Measurements from ENCODE around the gene GNGT1.

GNGT1 gene

DNA sequence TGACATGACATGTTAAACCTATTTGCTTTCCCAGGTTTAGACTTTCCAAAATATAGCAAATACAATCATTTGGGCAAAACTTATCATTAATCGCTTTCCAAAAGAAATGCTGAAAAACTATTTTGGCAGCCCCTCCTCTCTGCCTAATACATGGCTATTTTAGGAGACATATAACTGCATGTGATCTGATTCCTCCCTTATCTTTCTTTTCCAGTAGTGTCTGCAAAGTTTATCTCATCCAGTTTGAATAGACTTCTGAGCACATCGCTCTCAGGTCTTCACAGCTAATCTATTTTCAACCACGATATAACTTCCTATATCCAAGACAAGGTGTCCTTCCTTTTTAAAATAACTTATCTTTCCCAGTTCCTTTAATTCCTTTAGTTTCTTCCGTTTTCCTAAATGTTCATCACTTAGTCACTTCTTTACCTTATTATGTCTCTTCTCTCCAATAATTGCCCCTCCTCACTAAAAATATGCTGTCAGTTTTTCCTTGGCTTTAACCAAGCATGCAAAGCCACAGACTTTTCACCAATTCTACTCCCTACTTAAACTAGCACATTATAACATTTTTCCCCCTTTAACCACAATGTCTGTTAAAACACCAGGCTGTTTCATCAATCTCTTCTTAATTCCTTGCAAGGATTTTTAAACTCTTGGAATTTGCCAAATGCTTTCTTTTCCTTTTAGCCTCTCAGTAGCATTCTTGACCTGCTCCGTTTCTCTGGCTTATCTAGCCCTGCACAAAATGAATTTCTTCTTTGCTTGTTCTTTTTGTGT lies 39.6 kb downstream of the GNGT1 start:
- POLR2A ChIA-PET: no interaction called here
- TF ChIP-seq, protein P1, sequence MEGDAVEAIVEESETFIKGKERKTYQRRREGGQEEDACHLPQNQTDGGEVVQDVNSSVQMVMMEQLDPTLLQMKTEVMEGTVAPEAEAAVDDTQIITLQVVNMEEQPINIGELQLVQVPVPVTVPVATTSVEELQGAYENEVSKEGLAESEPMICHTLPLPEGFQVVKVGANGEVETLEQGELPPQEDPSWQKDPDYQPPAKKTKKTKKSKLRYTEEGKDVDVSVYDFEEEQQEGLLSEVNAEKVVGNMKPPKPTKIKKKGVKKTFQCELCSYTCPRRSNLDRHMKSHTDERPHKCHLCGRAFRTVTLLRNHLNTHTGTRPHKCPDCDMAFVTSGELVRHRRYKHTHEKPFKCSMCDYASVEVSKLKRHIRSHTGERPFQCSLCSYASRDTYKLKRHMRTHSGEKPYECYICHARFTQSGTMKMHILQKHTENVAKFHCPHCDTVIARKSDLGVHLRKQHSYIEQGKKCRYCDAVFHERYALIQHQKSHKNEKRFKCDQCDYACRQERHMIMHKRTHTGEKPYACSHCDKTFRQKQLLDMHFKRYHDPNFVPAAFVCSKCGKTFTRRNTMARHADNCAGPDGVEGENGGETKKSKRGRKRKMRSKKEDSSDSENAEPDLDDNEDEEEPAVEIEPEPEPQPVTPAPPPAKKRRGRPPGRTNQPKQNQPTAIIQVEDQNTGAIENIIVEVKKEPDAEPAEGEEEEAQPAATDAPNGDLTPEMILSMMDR (IDR thresholded peaks at IDR 0.05; ENCODE audit: control extremely low read depth, extremely low read depth, low read depth, missing control alignments): no peak
- no peak for DNase-seq (ENCODE audit: extremely low spot score)
- CTCF ChIA-PET: interaction anchor here (1.0 to 1.7 kb wide), 3 partner anchors 8 to 14 kb away, joined by 3 to 4 read pairs (median 3); no protein-coding TSS in a partner anchor

DNA sequence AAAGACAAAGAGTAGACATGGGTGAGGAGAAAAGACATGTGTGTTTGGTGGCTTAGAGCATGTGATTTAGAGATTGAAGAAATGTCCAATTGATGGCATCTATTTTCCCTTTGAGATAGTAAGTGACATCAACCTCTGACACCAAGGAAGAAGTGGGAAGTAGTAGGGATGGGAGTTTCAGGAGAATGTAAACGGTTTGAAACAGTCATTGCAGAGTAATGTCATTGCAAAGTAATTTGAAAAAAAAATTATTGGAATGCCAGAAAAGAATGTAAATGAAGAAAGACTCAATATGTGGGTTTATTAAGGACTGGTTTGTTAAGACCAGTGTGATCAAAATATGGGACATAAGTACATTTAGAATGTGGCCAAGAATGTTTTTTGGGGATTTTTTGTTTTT lies 41.7 kb downstream of the GNGT1 start:
- POLR2A ChIA-PET: no interaction called here
- CTCF ChIA-PET: interaction anchor here (0.9 to 1.7 kb wide), 4 partner anchors 10 to 46 kb away, joined by 3 to 5 read pairs (median 3); no protein-coding TSS in a partner anchor
- TF ChIP-seq, protein P1 (IDR thresholded peaks at IDR 0.05; ENCODE audit: control extremely low read depth, extremely low read depth, low read depth, missing control alignments): no peak
- DNase-seq (ENCODE audit: extremely low spot score): no peak

DNA sequence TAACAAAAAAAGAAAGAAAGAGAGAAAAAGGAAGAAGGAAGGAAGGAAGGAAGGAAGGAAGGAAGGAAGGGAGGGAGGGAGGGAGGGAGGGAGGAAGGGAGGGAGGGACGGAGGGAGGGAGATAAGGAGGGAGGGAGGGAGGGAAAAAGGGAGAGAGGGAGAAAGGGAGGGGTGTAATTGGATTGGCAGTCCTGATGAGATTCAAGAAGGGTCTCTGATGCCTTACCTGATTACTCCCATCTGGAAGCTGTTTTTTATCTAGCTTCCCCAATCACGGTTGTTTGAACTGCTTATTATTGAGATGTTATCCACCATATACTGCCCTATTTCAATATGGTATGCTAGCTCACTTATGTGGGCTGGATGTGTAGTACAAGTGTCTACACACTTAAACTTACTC lies 42.5 kb downstream of the GNGT1 start:
- DNase-seq (ENCODE audit: extremely low spot score): no peak
- POLR2A ChIA-PET: no interaction called here
- TF ChIP-seq, protein P1 (IDR thresholded peaks at IDR 0.05; ENCODE audit: control extremely low read depth, extremely low read depth, low read depth, missing control alignments): no peak
- CTCF ChIA-PET: interaction anchor here (0.9 to 1.3 kb wide), 2 partner anchors 9 to 47 kb away, joined by 3 to 5 read pairs; no protein-coding TSS in a partner anchor

DNA sequence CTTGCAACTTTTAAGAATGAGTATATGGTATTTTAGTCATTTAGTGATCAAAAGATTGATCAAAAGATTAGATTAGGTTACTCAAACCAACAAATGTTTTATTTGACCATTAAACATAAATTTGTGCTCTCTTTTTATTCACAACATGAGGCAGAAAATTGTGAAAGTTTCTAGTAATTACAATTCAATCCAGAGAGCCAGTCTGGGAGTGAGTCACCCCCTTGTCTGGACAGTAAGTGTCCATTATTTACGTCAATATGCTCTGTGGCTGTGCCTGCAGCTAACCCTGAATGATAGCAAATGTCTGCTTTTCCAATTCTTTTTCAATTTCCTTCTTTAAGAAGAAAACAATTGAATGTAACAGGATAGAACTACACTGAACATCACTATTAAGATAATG lies 43.1 kb downstream of the GNGT1 start:
- DNase-seq (ENCODE audit: extremely low spot score): no peak
- CTCF ChIA-PET: no interaction called here
- TF ChIP-seq, protein P1 (IDR thresholded peaks at IDR 0.05; ENCODE audit: control extremely low read depth, extremely low read depth, low read depth, missing control alignments): no peak
- POLR2A ChIA-PET: no interaction called here

- POLR2A ChIA-PET: no interaction called here
- TF ChIP-seq, protein P1 (IDR thresholded peaks at IDR 0.05; ENCODE audit: control extremely low read depth, extremely low read depth, low read depth, missing control alignments): no peak
- DNase-seq (ENCODE audit: extremely low spot score): no peak
- CTCF ChIA-PET: interaction anchor here (1.4 kb wide), 1 partner anchor 14 kb away, joined by 5 read pairs; no protein-coding TSS in a partner anchor
These were observed 48.9 kb downstream of the GNGT1 start for GRCh38 chr7:93955304-93955703.

GRCh38 chr7:93957767-93958166 lies 51.4 kb downstream of the GNGT1 start:
- ChIA-PET POLR2A (no interaction called here), CTCF (interaction anchor here (1.2 kb wide), 2 partner anchors 9 to 125 kb away, joined by 3 read pairs; no protein-coding TSS in a partner anchor)
- no peak for DNase-seq (ENCODE audit: extremely low spot score)
- TF ChIP-seq, protein P1 (IDR thresholded peaks at IDR 0.05; ENCODE audit: control extremely low read depth, extremely low read depth, low read depth, missing control alignments): no peak
